Bronchial epithelial cell (primary cell): Measurements from ENCODE around the gene NOTCH1. TPM values are rescaled to one million over a fixed set of nuclear protein-coding genes. Genes with fewer than 3 reads are reported as not detected.

Experiments
- DNase-seq: peaks from one replicate; pipeline ENCODE4 v3.0.0-alpha.2; 2010; ENCODE audit warnings: low read depth
- FAIRE-seq: peaks from 2 replicates; lab custom pipeline; 2011; peaks lifted over from hg19 to GRCh38; lab: Jason Lieb, UNC
- H3K27me3 ChIP-seq: 2 replicates; pipeline ENCODE4 v1.5.1; 2011; ENCODE audit warnings: low read length; ENCODE audit not compliant: control insufficient read depth, insufficient read depth
- H3K36me3 ChIP-seq: 2 replicates; pipeline ENCODE4 v1.5.1; 2011; ENCODE audit warnings: low read length; ENCODE audit not compliant: control insufficient read depth, insufficient read depth
- H3K4me3 ChIP-seq: 2 replicates; pipeline ENCODE4 v1.5.1; 2011; ENCODE audit warnings: mild to moderate bottlenecking, low read depth, low read length, control low read depth
- CTCF ChIP-seq: IDR thresholded peaks from 2 replicates; pipeline ENCODE4 v1.5.1; 2011; ENCODE audit warnings: mild to moderate bottlenecking, moderate library complexity, low read length, control low read depth, inconsistent platforms; ENCODE audit not compliant: insufficient read depth, severe bottlenecking
- total RNA-seq: library from RNA; depleted of rRNA; stranded (reverse); fragments of >200 nt; gene quantifications from 2 replicates; pipeline ENCODE4 v1.2.1, GENCODE V29; 2014

The NOTCH1 gene
- total RNA-seq, 1 donor from 2014 or later, result 70.0 TPM

GRCh38 chr9:136515276-136515675 is 30.6 kb downstream of the NOTCH1 start:
- no peak overlapping the region for H3K4me3 ChIP-seq
- H3K27me3 ChIP-seq, result no peaks in the 10 kb centered on the region
- DNase-seq (no peak), FAIRE-seq (no peak)
- H3K36me3 ChIP-seq, result peaks cover 86% of the 10 kb centered on the region
- TF ChIP-seq CTCF, result no peak

- FAIRE-seq (no peak), DNase-seq (no peak)
- Histone ChIP-seq H3K27me3 (no peaks in the 10 kb centered on the region), H3K4me3 (no peak overlapping the region), H3K36me3 (peaks cover 88% of the 10 kb centered on the region)
- no peak for TF ChIP-seq CTCF
These were observed 31.7 kb downstream of the NOTCH1 start for GRCh38 chr9:136514022-136514714.

GRCh38 chr9:136513191-136513590 is 32.7 kb downstream of the NOTCH1 start:
- TF ChIP-seq CTCF, result no peak
- H3K36me3 ChIP-seq, result peaks cover 87% of the 10 kb centered on the region
- no peak overlapping the region for H3K4me3 ChIP-seq
- no peaks in the 10 kb centered on the region for H3K27me3 ChIP-seq
- FAIRE-seq (no peak), DNase-seq (no peak)

- FAIRE-seq, result no peak
- no peak for TF ChIP-seq CTCF
- Histone ChIP-seq H3K27me3 (no peaks in the 10 kb centered on the region), H3K4me3 (no peak overlapping the region), H3K36me3 (peaks cover 88% of the 10 kb centered on the region)
- peak; percentile 27 for DNase-seq
These were observed 33.2 kb downstream of the NOTCH1 start for GRCh38 chr9:136512651-136513071.

GRCh38 chr9:136511670-136512592 is 33.9 kb downstream of the NOTCH1 start:
- no peak for DNase-seq
- no peak for TF ChIP-seq CTCF
- Histone ChIP-seq H3K4me3 (no peak overlapping the region), H3K36me3 (peaks cover 88% of the 10 kb centered on the region), H3K27me3 (no peaks in the 10 kb centered on the region)
- FAIRE-seq, result no peak
